Testis (tissue), 2 donors: Measurements from ENCODE around the gene LBH.

Experiments
- POLR2A ChIP-seq: fragments of 450-650 bp; IDR thresholded peaks from one replicate; pipeline ENCODE4 v1.6.1; 2017; ENCODE audit warnings: antibody characterized with exemption, mild to moderate bottlenecking, moderate library complexity
- TF ChIP-seq, protein P1 (sequence below), 3 experiments: fragments of 450-650 bp in 2 of 3; fragments of 200-600 bp in 1 of 3; sonication (generic) in 1 of 3; IDR thresholded peaks; one replicate each; pipeline ENCODE4 v1.5.1; 2016 to 2019; ENCODE audit warnings: antibody characterized with exemption in 3 of 3, mild to moderate bottlenecking in 2 of 3, moderate library complexity in 1 of 3

DNA sequence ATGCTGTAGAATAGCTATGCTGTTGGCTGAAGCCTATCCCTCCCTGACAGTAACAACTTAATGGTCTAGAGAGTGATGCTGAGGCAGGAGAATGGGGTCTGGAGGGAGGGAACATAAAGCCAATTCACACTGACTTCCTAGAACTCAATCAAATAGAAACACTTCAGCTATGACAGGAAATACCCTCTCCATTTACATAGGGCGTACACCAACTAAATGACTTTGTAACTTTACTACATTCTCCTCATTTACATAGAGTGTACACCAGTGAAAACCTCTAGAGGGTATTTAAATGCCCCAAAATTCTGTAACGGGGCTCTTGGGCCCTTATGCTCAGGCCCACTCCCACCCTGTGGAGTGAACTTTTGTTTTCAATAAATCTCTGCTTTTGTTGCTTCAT lies 43.0 kb upstream of the LBH start:
- TF ChIP-seq, protein P1, sequence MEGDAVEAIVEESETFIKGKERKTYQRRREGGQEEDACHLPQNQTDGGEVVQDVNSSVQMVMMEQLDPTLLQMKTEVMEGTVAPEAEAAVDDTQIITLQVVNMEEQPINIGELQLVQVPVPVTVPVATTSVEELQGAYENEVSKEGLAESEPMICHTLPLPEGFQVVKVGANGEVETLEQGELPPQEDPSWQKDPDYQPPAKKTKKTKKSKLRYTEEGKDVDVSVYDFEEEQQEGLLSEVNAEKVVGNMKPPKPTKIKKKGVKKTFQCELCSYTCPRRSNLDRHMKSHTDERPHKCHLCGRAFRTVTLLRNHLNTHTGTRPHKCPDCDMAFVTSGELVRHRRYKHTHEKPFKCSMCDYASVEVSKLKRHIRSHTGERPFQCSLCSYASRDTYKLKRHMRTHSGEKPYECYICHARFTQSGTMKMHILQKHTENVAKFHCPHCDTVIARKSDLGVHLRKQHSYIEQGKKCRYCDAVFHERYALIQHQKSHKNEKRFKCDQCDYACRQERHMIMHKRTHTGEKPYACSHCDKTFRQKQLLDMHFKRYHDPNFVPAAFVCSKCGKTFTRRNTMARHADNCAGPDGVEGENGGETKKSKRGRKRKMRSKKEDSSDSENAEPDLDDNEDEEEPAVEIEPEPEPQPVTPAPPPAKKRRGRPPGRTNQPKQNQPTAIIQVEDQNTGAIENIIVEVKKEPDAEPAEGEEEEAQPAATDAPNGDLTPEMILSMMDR (IDR thresholded peaks at IDR 0.05): no peak
- TF ChIP-seq POLR2A: no peak
